GM19372 (cell line): ENCODE measurements around the gene ITGAE.
"Not testable (repeated sequence)": the region's sequence is repeated elsewhere in the genome, so short reads cannot be mapped to it uniquely, and the experiment has no call there.

ENCODE experiments used
- ATAC-seq: cut with Tn5 transposase; IDR thresholded peaks from one replicate; pipeline ENCODE4 v1.9.1; 2021; ENCODE audit warnings: mild to moderate bottlenecking, low read depth, moderate library complexity; ENCODE audit not compliant: unreplicated experiment

Gene ITGAE, protein sequence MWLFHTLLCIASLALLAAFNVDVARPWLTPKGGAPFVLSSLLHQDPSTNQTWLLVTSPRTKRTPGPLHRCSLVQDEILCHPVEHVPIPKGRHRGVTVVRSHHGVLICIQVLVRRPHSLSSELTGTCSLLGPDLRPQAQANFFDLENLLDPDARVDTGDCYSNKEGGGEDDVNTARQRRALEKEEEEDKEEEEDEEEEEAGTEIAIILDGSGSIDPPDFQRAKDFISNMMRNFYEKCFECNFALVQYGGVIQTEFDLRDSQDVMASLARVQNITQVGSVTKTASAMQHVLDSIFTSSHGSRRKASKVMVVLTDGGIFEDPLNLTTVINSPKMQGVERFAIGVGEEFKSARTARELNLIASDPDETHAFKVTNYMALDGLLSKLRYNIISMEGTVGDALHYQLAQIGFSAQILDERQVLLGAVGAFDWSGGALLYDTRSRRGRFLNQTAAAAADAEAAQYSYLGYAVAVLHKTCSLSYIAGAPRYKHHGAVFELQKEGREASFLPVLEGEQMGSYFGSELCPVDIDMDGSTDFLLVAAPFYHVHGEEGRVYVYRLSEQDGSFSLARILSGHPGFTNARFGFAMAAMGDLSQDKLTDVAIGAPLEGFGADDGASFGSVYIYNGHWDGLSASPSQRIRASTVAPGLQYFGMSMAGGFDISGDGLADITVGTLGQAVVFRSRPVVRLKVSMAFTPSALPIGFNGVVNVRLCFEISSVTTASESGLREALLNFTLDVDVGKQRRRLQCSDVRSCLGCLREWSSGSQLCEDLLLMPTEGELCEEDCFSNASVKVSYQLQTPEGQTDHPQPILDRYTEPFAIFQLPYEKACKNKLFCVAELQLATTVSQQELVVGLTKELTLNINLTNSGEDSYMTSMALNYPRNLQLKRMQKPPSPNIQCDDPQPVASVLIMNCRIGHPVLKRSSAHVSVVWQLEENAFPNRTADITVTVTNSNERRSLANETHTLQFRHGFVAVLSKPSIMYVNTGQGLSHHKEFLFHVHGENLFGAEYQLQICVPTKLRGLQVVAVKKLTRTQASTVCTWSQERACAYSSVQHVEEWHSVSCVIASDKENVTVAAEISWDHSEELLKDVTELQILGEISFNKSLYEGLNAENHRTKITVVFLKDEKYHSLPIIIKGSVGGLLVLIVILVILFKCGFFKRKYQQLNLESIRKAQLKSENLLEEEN

GRCh38 chr17:3800362-3801271 lies at the start of gene ITGAE:
Gene ITGAE (minus strand): TSS chr17:3801188. CDS start chr17:3801144, 44 bp downstream.
- no peak for ATAC-seq

DNA sequence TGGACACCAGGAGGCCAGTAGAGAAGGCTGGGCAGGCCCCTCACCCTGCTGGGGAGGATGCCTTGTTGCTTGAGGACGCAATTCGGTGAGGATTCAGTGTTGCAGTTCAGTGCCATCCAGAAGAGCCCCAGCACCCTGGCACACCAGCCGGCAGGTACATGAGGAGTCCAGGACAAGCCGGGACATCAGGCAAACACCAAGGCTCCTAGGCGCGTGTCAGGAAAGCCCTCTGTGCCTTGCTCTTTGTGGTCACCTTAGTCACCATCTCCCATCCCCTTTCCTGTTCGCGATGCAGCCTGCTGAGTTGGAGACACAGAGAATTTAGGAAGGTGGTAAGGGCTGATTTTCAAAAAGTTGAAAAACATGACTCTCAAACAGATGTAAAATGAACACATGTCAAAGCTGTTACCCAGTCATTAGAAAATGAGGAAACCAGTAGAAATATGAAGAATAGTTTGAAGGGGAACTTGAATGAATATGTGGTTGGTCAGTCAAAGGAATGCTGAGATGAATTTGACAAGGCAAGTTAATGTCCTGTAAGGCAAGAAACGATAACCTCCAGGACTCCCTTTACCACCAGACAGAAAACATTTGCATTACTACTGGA lies 47.3 kb upstream of the ITGAE start:
- ATAC-seq = no peak

DNA sequence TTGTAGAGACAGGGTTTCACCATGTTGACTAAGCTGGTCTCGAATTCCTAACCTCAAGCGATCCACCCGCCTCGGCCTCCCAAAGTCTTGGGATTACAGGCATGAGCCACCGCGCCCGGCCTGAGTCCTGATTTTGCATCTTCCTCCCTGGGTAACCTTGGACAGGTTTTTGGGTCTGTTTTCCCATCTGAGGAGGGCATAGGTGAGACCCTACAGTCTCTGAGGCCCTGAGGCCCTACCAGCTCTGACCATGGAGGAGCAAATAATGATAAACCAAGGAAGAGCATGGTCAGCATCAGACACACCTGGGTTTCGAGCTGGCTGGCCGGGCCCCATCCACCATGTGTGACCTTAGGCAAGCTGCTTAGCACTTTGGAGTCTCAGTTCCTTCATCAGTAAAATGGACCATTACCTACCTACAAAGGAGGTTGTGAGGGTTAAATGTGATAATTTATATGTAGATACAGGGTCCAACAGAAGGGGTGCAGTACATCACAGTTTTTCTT lies 46.2 kb upstream of the ITGAE start:
- no peak for ATAC-seq

GRCh38 chr17:3846437-3847164 lies 45.6 kb upstream of the ITGAE start:
- no peak for ATAC-seq

DNA sequence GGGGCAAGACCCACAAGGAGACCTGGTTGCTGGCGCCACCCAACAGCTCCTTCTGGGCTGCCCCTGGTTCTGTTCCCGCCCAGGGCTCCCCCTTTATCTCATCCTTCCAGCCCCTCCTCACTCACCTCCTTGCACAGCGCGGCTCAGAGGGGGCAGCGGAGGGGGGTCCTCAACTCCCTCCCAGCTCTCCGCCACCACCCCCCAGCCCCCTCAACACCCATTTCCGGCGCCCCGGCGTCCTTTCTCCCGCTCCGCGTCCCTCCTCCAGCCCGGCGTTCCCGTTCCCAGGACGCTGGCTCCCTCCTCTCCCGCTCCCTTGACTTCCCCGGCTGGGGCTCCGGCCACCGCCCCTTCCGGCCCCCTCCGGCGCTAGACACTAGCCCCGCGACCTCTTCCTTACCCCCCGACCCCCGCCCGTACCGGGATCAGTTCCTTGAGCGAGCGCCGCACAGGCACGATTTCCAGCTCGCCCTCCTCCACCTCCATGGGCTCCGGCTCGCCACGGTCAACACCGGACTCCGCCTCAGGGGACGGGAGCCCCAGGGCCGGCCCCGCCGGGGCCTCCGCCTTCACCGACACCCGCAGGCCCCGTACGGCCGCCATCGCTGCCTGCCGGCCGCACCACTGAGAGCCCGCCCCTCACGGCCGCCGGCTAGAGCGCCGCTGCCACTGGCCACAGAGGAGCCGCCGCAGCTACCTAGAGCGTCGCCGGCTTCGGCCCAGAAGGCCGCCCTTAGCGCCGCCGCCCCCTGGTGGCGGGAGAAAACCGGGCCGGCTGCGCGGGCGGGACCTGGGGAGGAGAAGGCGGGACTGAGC lies 44.8 kb upstream of the ITGAE start, which contains the start of gene NCBP3:
TSS of gene NCBP3 (minus strand) at position 626 of the 816 bp plus-strand sequence. CDS start at position 603, 23 bp downstream.
- peak; percentile 97 for ATAC-seq

GRCh38 chr17:3845291-3845620 lies 44.3 kb upstream of the ITGAE start:
- no peak for ATAC-seq

DNA sequence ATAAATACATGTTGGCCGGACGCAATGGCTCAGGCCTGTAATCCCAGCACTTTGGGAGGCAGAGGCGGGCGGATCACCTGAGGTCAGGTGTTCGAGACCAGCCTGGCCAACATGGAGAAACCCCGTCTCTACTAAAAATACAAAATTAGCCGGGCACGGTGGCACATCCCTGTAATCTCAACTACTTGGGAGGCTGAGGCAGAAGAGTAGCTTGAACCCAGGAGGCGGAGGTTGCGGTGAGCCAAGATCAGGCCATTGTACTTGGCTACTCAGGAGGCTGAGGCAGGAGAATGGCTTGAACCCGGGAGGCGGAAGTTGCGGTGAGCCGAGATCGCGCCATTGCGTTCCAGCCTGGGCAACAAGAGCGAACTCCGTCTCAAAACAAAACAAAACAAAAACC lies 43.6 kb upstream of the ITGAE start:
- not testable (repeated sequence) for ATAC-seq

DNA sequence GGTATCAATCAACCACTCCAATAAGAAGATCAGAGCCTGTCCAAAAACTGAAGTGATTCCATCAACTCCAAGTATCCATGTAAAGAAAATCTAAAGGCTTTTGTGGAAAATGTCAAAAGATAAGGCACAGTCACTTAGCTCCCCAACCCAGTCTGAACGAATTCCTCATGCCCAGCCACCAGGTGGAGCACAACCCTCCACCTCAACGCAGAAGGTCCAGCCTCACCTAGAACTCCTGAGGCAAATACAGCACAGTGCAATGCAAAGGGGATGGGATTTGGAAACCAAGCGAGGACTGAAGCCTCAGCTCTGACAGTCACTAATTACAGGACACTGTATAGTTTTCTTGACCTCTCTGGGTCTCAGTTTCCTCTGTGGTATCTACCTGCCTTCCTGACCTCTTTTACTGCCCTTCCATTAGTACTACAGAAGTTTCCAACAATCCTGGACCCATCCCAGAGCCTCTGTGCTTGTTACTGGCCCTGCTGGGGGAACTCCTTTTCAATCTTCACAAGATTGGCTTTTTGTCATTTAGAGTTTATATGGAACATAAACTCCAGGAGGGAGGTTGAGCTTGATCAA lies 43.0 kb upstream of the ITGAE start:
- no peak for ATAC-seq

DNA sequence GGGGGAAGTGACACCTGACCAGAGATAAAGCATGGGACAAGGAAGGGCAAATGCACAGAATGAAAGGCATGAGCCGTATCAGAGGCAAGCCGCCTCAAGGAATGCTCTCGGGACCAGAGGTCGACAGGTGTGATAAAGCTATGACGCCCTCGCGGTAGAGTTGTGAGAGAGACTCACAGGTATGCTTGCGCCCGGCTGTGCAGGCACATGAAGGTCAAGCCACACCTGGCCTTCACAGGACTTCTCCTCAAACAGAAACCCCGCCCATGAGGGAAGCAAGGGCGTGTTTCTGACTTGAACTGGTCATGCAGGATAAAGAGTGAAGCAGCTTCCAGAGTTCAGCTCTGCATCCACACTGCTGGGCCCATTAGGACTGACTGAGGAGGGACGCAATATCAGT lies 37.2 kb upstream of the ITGAE start:
- ATAC-seq = no peak

GRCh38 chr17:3836551-3836950 lies 35.6 kb upstream of the ITGAE start:
- no peak for ATAC-seq

DNA sequence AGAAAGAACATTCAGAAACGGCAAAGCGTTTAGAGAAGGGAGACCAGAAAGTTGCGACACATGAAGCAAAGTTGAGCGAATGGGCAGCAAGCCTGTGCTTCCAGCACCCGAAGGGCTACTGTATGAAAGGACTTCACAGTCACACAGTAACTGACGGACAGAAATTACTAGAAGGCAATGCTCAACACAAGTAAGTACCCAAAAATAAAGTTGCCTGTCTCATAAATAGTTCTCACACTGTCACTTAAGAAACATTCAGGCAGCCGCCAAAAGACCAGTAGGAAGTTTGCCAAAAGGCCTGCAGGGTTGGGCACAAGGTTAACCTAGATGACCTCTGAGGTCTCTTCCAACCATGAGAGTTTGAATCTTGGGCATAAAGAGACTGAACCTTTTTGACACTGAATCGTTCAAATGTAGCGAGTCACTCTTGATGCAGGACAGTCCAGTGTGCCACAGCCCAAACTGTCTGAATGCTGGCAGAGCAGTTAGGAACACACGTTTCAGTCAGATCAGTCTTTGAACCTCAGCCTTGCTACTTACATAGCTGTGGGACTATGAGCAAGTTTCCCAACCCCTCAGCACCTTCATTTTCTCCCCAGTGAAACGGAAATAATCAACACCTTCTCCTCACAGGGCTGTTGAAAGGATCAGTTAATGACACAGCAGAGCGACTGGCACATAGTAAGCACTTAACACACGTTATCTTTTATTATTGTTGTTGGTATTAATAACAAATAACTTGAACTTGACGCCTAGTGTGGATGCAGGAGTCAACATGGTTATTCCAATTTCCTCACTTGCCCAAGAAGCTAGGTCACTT lies 34.6 kb upstream of the ITGAE start:
- no peak for ATAC-seq

GRCh38 chr17:3834811-3835210 lies 33.8 kb upstream of the ITGAE start:
- ATAC-seq = no peak

DNA sequence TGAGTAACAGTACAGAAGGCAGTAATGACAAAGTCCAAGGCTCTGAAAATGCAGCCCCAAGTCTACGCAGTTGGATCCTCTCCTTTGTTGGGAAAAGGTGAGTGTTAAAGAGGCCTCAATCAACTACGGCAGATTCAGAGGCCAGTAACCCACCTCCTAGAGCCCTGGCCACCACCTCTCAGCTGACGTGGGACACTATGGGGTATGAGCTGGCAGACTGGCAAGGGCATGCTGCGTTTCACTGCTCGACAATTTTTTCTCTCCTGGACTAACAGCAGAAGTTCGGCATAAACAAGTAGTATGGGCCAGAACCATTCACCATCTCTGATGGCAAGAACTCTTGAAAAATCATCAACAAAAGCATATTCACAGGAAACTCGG lies 27.9 kb upstream of the ITGAE start:
- ATAC-seq = no peak

DNA sequence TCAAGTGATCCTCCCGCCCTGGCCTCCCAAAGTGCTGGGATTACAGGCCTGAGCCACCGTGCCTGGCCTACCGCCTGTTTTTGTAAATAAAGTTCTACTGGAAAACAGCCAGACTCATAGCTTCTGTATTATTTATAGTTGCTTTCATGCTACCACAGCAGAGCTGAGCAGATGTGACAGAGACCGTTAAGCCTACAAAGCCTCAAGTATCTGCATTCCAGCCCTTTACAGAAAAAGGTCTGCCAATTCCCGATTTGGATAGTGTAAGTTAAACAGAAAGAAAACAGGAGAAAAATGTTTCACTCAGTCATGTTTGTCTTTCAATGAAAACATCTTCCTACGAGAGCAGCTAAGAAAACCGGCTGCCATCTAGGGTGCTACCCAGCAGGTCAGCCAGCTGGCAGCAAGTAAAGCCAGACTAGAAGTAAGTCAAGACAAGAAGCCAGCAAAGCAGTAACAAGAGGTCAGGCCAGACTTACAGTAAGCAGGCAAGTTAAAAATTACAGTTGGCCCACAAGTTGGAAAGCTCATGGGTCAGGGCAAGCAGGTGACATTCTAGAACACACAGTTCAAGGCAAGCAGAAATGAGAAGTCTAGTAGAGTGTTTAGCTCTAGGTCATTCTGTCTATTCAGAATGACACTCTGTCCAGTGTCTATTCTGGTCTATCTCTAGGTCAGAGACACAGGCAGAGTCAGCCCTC lies 27.3 kb upstream of the ITGAE start:
- ATAC-seq = no peak

- no peak for ATAC-seq
Observed at GRCh38 chr17:3827124-3827773, 26.3 kb upstream of the ITGAE start.

GRCh38 chr17:3826191-3826590 lies 25.2 kb upstream of the ITGAE start:
- ATAC-seq = no peak
